ENCODE data around the gene BEAN1. TPM values are rescaled to one million over a fixed set of nuclear protein-coding genes. Genes with fewer than 3 reads are reported as not detected.

Gene BEAN1
- total RNA-seq, 1 donor, result not detected

DNA sequence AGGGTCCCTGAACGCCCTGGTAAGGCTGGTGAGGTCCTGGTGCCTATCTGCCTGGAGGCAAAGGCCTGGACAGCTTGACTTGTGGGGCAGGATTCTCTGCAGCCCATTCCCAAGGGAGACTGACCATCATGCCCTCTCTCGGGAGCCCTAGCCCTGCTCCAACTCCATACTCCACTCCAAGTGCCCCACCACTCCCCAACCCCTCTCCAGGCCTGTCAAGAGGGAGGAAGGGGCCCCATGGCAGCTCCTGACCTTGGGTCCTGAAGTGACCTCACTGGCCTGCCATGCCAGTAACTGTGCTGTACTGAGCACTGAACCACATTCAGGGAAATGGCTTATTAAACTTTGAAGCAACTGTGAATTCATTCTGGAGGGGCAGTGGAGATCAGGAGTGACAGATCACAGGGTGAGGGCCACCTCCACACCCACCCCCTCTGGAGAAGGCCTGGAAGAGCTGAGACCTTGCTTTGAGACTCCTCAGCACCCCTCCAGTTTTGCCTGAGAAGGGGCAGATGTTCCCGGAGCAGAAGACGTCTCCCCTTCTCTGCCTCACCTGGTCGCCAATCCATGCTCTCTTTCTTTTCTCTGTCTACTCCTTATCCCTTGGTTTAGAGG, 23.5 kb upstream of the BEAN1 start:
- Histone ChIP-seq H3K4me1 (ENCODE audit: insufficient read depth, low read length) (peaks cover 16% of the 10 kb centered on the region), H3K9me3 (ENCODE audit: low read depth, low read length) (no peaks in the 10 kb centered on the region), H3K27me3 (ENCODE audit: insufficient read depth, low read length) (peaks cover 6% of the 10 kb centered on the region), H3K4me3 (ENCODE audit: low read length) (no peak overlapping the region)

DNA sequence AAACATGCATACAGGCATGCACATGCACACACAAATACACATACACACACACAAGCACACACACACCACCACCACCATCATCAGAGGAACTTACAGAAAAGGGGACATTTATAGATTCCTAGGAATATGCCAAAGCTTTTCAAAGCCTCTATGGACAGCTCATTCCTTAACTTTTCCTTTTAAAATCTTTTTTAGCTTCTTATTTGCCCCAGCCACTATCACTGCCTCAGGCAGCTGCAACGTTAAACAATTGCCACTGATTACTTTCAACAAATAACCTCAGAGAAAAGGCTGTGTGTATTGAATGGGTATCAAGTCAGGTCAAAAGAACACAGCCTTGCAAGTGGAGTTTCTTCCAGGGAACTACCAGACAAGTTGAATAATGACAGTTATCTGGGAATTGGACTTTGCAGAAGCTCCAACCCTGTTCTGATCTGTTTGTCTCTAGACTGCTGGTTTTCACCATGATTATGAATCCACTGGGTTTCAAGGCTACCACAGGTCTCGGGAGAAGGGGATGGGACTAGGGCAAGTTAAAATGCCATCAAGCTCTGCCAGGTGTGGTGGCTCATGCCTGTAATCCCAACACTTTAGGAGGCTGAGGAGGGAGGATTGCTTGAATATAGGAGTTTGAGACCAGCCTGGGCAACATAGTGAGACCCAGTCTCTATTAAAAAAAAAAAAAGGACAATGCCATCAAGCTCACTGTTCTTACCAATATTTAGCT, 21.9 kb upstream of the BEAN1 start:
- H3K27me3 ChIP-seq (ENCODE audit: insufficient read depth, low read length), result peaks cover 6% of the 10 kb centered on the region
- H3K4me1 ChIP-seq (ENCODE audit: insufficient read depth, low read length), result peaks cover 18% of the 10 kb centered on the region
- no peak overlapping the region for H3K4me3 ChIP-seq (ENCODE audit: low read length)
- no peaks in the 10 kb centered on the region for H3K9me3 ChIP-seq (ENCODE audit: low read depth, low read length)

DNA sequence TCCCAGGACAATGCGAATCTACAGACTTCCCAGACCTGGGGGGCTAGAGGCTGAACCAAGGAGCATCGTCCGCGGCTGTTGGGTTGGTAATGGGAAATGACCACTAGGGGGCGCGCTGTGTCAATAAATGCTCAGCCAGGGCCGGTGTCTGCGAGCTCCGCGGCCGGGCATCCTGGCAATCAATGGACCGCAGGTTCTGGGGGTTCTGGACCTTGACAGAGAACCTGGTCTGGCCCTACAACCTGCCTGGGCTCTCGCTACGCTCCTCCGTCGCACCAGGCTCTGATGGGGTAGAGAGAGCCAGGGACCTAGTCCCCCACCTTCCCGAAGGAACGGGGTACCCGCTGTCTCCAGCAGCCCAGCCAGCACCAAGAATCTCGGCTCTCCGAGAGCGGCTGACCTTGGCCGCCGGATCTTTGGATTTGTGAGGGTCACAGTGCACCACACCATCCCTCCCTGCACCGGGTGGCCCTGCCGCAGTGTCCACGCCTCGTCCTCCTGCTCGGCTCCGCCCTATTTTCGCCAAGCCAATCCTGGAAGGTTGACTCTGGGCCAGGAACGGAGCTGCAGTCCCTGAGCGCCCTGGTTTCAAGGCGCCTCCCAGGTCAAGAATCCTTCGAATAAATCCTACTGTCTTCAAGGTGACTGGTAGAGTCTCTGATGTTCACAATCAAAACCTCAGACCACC, 20.4 kb upstream of the BEAN1 start:
- Histone ChIP-seq H3K4me3 (ENCODE audit: low read length) (peak overlapping the region; percentile 28), H3K27me3 (ENCODE audit: insufficient read depth, low read length) (peaks cover 6% of the 10 kb centered on the region), H3K9me3 (ENCODE audit: low read depth, low read length) (no peaks in the 10 kb centered on the region), H3K4me1 (ENCODE audit: insufficient read depth, low read length) (peaks cover 18% of the 10 kb centered on the region)

DNA sequence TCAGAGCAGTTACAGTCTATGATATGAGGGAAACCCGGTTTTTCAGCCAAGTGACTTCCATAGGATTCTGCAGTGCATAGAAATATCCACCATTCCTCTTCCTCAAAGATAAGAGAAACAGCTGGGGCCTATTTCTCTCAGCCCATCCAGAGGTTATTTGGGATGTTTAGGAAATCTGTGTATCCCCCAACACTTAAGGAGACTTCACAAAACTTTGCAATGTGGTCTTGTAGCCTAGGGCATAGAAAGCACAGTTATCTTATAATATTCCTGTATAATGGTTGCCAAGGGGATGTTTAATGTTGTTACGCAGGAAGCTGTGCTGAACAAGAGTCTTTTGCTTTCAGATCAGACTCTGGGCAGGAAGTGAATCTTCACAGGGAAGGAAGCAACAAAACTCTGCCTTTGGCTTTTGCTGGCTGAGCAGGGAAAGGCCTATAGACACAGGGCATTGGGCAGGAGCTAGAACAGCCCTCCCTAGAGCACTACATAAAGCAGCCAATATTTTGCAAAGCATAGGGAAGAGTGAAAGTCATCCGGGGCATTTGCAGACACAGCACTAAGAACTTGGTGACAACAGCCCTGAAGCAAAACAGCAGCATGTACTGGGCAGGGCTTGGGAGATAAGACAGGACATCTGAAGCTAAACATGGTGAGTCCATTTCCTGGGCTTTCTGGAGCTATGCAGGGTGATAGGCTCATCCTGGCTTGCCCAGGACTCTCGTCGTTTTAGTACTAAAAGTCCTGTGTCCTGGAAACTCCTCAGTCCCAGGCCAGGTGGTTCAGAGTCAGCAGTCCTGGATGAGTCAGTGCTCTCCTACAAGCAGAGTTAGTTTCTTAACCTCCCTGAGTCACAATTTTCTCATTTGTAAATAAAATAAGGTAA, 18.7 kb upstream of the BEAN1 start:
- Histone ChIP-seq H3K4me3 (ENCODE audit: low read length) (peak overlapping the region; percentile 9), H3K27me3 (ENCODE audit: insufficient read depth, low read length) (peaks cover 6% of the 10 kb centered on the region), H3K9me3 (ENCODE audit: low read depth, low read length) (peaks cover 5% of the 10 kb centered on the region), H3K4me1 (ENCODE audit: insufficient read depth, low read length) (peaks cover 18% of the 10 kb centered on the region)

DNA sequence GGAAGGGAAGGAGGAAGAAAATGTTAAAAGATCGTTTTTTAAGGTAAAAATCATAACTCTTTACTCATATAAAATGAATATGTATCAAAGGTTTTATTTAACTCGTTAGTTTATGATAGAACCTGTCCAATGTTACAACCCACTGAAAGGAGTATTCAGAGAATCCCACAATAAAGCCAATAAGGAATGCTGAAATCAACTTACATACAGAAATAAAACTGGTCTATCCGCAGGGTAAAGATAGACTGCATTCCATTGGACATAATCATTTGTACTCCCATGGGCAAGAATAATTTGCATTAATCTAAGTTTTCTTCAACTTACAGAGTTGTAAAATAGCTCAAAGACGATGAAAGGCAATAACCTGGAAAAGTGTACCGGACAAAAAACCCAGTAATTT, 17.9 kb upstream of the BEAN1 start:
- peaks cover 18% of the 10 kb centered on the region for H3K4me1 ChIP-seq (ENCODE audit: insufficient read depth, low read length)
- no peak overlapping the region for H3K4me3 ChIP-seq (ENCODE audit: low read length)
- peaks cover 6% of the 10 kb centered on the region for H3K27me3 ChIP-seq (ENCODE audit: insufficient read depth, low read length)
- H3K9me3 ChIP-seq (ENCODE audit: low read depth, low read length), result peaks cover 5% of the 10 kb centered on the region

DNA sequence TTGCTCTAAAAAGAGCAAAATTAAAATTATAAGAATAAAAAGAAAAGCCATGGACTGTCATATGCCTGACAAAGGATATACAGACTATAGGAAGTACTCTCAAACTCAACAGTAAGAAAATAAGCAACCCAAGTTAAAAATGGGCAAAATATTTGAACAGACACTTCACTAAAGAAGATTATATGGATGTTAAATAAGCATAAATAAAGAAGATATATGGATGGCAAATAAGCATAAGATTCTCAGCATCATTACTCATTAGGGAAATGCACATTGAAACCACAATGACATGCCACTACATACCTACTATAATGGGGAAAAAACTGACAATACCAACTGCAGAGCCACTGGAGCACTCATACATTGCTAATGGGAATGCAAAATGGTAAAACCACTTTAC, 14.9 kb upstream of the BEAN1 start:
- Histone ChIP-seq H3K9me3 (ENCODE audit: low read depth, low read length) (peaks cover 5% of the 10 kb centered on the region), H3K4me3 (ENCODE audit: low read length) (no peak overlapping the region), H3K27me3 (ENCODE audit: insufficient read depth, low read length) (no peaks in the 10 kb centered on the region), H3K4me1 (ENCODE audit: insufficient read depth, low read length) (peaks cover 10% of the 10 kb centered on the region)

DNA sequence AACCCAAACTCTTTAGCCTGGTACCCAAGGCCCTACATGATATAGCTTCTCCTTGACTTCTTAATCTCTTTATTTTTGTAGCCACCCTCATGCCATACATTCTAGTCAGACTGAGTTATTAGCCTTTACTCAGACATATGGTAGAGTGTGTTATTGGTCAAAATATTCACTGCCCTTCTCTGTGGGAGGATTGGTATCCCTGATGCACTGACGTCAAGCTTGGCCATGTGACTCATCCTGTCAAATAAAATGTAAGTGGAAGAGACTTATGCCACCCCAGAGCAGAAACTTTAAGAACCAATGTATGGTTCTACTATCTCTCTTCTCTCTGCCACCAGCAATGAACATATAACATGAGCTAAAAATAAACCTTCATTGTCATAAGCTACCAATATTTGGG, 12.2 kb upstream of the BEAN1 start:
- Histone ChIP-seq H3K4me1 (ENCODE audit: insufficient read depth, low read length) (peaks cover 7% of the 10 kb centered on the region), H3K27me3 (ENCODE audit: insufficient read depth, low read length) (no peaks in the 10 kb centered on the region), H3K4me3 (ENCODE audit: low read length) (no peak overlapping the region), H3K9me3 (ENCODE audit: low read depth, low read length) (peaks cover 5% of the 10 kb centered on the region)

DNA sequence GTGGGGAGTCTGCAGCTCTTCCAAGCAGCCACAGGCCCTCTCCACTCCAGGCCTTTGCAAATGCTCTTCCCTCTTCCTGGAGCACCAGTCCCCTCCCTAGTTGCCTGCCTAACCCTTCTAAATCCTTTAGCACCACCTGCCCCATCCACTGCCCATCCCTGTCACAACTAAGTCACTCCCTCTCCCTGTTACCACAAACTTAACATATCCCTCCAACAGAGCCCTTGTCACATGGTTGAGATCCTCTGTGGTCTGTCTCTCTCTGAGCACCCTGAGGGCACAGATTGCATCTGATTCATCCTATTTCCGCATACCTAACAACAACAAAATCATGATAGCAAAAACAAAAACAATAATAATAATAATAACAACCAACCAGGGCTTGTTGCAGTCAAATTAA, 11.0 kb upstream of the BEAN1 start:
- Histone ChIP-seq H3K4me1 (ENCODE audit: insufficient read depth, low read length) (peaks cover 7% of the 10 kb centered on the region), H3K9me3 (ENCODE audit: low read depth, low read length) (peaks cover 5% of the 10 kb centered on the region), H3K4me3 (ENCODE audit: low read length) (no peak overlapping the region), H3K27me3 (ENCODE audit: insufficient read depth, low read length) (peaks cover 1% of the 10 kb centered on the region)

DNA sequence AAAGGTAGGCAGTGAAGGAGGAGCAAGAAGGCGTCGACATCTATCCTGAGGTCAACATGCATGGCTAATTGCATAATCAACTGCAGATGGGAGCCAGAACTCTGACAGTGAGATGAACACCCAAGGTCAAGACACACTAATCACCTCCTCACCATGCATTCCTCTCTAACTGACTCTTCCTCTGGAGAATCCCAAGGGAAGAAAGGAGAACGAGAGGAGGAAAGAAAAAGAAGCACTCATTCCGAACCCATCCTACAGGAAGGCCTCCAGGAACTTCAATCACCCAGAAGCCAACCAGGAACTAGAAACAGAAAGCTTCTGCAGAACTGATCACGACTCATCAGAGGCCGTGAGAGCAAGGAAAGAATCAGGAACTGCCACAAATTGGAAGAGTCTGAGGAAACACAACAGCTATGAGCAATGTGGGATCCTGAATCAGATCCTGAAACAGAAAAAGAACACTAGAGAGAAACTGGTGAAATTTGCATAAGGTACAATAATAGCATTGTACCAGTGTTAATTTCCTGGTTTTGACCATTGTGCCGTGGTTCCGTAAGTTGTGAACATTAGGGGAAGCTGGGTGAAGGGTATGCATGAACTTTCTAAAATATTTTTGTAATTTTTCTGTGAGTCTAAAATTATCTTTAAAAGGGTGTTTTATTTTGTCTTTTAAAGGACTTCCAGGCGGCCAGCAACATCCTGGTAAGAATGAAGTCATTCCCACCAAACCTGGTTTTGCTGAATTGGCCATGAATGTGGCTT, 10.0 kb upstream of the BEAN1 start:
- Histone ChIP-seq H3K4me1 (ENCODE audit: insufficient read depth, low read length) (peaks cover 7% of the 10 kb centered on the region), H3K27me3 (ENCODE audit: insufficient read depth, low read length) (peaks cover 11% of the 10 kb centered on the region)

DNA sequence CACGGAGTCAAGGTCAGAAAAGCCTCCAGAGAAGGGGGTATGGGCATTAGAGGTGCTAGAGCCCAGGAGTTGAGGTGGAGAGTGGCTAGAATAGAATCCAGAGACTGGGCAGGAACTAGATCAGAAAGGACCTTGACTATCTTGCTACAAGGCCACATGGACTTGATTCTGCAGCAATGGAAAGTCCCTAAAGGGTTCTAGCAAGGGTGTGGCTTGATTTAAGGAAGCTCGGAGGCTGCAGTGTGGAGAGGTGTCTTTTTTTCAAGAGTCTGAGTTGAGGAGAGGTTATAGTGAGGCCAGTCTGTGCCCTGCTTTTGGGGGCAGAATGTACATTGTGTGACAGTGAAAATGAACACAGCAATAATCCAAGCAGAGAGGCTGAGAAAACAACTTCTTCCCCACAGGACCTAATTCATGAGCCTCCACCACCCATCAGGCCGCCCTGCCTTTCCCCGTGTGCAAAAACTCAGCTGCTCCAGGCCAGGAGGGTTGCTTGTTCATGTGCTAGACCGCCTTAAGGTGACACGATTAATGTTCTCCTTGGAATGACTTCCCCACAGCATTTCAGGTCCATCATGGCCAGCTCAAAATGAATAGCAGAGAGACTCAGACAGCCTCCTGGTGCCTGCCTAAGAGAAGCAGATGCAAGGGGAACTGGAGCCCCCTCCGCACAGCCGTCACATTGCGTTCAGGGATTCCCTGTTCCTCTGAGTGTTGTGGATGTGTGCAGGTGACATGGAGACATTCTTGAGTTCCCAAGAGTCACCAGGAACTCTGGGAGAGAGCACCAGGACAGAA, 8.7 kb upstream of the BEAN1 start:
- H3K27me3 ChIP-seq (ENCODE audit: insufficient read depth, low read length), result peaks cover 11% of the 10 kb centered on the region

More for the DNA sequence above, 10.0 kb upstream of the BEAN1 start:
- H3K4me3 ChIP-seq (ENCODE audit: low read length), result no peak overlapping the region
- H3K9me3 ChIP-seq (ENCODE audit: low read depth, low read length), result peaks cover 4% of the 10 kb centered on the region

DNA sequence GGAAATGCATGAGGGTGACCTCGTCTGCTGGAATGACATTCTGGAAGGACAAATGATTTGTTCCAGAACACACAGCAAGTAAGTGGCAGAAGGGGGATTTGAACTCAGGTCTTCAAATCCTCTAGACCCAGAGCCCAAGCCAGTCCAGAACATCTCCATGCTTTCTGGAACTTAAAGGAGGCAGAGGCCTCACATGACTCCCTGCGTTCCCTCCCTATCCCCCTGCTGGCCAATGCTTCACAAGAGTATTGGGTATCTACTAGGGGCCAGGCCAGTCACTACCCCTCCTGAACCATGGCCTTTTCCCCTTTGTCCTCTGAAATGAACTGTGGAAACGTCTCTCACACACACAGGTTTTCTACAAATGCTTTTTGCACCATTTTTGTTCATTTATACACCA, 7.6 kb upstream of the BEAN1 start:
- H3K9me3 ChIP-seq (ENCODE audit: low read depth, low read length), result no peaks in the 10 kb centered on the region
- H3K27me3 ChIP-seq (ENCODE audit: insufficient read depth, low read length), result peaks cover 21% of the 10 kb centered on the region
- H3K4me1 ChIP-seq (ENCODE audit: insufficient read depth, low read length), result peaks cover 7% of the 10 kb centered on the region
- no peak overlapping the region for H3K4me3 ChIP-seq (ENCODE audit: low read length)

More for the DNA sequence above, 8.7 kb upstream of the BEAN1 start:
- H3K9me3 ChIP-seq (ENCODE audit: low read depth, low read length), result no peaks in the 10 kb centered on the region
- peaks cover 7% of the 10 kb centered on the region for H3K4me1 ChIP-seq (ENCODE audit: insufficient read depth, low read length)
- H3K4me3 ChIP-seq (ENCODE audit: low read length), result no peak overlapping the region

DNA sequence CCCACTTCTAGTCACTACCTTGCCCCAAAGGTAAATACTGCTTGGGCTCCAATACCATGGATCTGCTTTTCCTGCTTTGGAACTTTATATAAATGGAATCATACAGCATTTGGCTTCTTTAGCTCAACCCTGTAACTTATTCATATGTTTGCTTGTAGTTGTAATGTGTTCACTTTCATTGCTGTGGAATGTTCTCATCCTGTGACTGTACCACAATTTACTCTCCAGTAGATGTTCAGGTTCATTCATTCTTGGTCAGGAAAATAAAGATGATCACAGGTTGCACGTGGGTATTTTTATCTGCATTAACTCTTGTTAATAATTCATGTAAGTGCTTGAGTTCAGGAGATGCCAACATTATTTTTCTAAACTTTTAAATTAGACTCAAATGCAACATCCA, 6.7 kb upstream of the BEAN1 start:
- Histone ChIP-seq H3K4me1 (ENCODE audit: insufficient read depth, low read length) (peaks cover 7% of the 10 kb centered on the region), H3K27me3 (ENCODE audit: insufficient read depth, low read length) (peaks cover 30% of the 10 kb centered on the region), H3K9me3 (ENCODE audit: low read depth, low read length) (no peaks in the 10 kb centered on the region), H3K4me3 (ENCODE audit: low read length) (no peak overlapping the region)

DNA sequence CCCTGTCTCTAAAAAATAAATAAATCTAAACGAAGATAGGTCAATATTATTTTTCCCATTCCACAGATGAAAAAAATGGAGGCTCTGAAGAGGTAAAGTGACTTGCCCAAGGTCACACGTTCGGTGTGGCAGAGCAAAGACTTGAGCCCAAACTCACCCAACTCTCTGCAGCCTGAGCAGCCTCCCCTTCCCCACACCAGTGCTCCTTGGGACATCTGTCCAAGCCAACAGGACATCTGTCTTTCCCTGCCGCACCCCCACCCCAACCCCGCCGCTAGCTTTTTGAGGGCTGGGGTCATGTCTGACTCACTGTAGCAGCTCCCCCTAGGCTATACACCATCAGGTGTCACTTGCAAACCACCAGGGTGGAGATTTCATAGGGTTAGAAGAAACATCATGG, 5.2 kb upstream of the BEAN1 start:
- H3K9me3 ChIP-seq (ENCODE audit: low read depth, low read length), result no peaks in the 10 kb centered on the region
- peaks cover 11% of the 10 kb centered on the region for H3K4me1 ChIP-seq (ENCODE audit: insufficient read depth, low read length)
- H3K27me3 ChIP-seq (ENCODE audit: insufficient read depth, low read length), result peaks cover 41% of the 10 kb centered on the region
- H3K4me3 ChIP-seq (ENCODE audit: low read length), result no peak overlapping the region
